Spleen (tissue), 11 donors: ENCODE measurements around the gene KRT222. TPM values are rescaled to one million over a fixed set of nuclear protein-coding genes. Genes with fewer than 3 reads are reported as not detected.

Experiments
- DNase-seq: peaks from one replicate; pipeline ENCODE4 v3.0.0-alpha.2; 2020
- H3K27ac ChIP-seq, 8 donors: fragments of 200-600 bp; sonication (generic) in 7 of 8; 1 replicate in 4 of 8; 2 replicates in 4 of 8; pipeline versions ENCODE4 v1.5.0 to v1.8.0; 2016 to 2021; ENCODE audit warnings: inconsistent platforms in 4 of 8, mild to moderate bottlenecking in 4 of 8, moderate library complexity in 1 of 8
- H3K27me3 ChIP-seq, 7 donors: fragments of 200-600 bp; sonication (generic) in 6 of 7; replicated peaks in 1 of 7; 1 replicate in 4 of 7; 2 replicates in 3 of 7; pipeline versions ENCODE4 v1.5.0 to v1.8.0; 2016 to 2021; ENCODE audit warnings: inconsistent platforms in 3 of 7, mild to moderate bottlenecking in 1 of 7
- H3K36me3 ChIP-seq, 6 donors: fragments of 200-600 bp; sonication (generic) in 5 of 6; 1 replicate in 4 of 6; 2 replicates in 2 of 6; pipeline versions ENCODE4 v1.5.0 to v1.8.0; 2016 to 2021; ENCODE audit warnings: inconsistent platforms in 2 of 6
- H3K4me1 ChIP-seq, 6 donors: fragments of 200-600 bp; sonication (generic) in 5 of 6; 1 replicate in 3 of 6; 2 replicates in 3 of 6; pipeline versions ENCODE4 v1.5.0 to v1.8.0; 2016 to 2021; ENCODE audit warnings: inconsistent platforms in 3 of 6
- H3K4me3 ChIP-seq, 8 donors: fragments of 200-600 bp; sonication (generic) in 7 of 8; 1 replicate in 4 of 8; 2 replicates in 4 of 8; pipeline versions ENCODE4 v1.5.0 to v1.8.0; 2016 to 2021; ENCODE audit warnings: inconsistent platforms in 4 of 8, mild to moderate bottlenecking in 4 of 8, moderate library complexity in 2 of 8
- H3K9me3 ChIP-seq, 8 donors: fragments of 200-600 bp; sonication (generic) in 7 of 8; 1 replicate in 4 of 8; 2 replicates in 4 of 8; pipeline versions ENCODE4 v1.5.0 to v1.8.0; 2016 to 2021; ENCODE audit warnings: inconsistent platforms in 4 of 8
- POLR2A ChIP-seq, 3 donors: fragments of 450-650 bp; IDR thresholded peaks; one replicate each; pipeline ENCODE4 v1.5.1; 2017; ENCODE audit warnings: antibody characterized with exemption in 3 of 3, mild to moderate bottlenecking in 1 of 3
- POLR2AphosphoS5 ChIP-seq, 3 donors: sonication (generic); formaldehyde crosslinking; IDR thresholded peaks; one replicate each; pipeline ENCODE4 v1.5.1; 2017; ENCODE audit warnings: antibody characterized with exemption in 3 of 3
- WGBS, 5 donors: extraction: QIAGEN DNeasy Blood & Tissue Kit in 3 of 5; methylation state at CpG; one replicate each; pipeline versions ENCODE4 v1.1.5 to v1.1.7; 2013 to 2018; 5-methylcytosine and 5-hydroxymethylcytosine counted together
- intact Hi-C: fragments of 100-400 bp; cut with DNase I; formaldehyde crosslinking; loops from one replicate; pipeline ENCODE4 v1.15.0; 2023; ENCODE audit warnings: low total_unique reads
- polyA plus RNA-seq, 3 donors: library from polyadenylated mRNA; stranded (reverse); fragments of 200-250 nt; gene quantifications; one replicate each; pipeline ENCODE4 v1.2.1, GENCODE V29; 2013
- total RNA-seq, 7 donors: library from RNA; depleted of rRNA in 3 of 7; stranded (reverse); fragments of >200 nt in 3 of 7; fragmentation: NEBNext Ultra II Directional in 4 of 7; extraction: Animal tissue kit (Norgen Biotek cat#: 25700) in 4 of 7; gene quantifications; one replicate each; pipeline versions ENCODE4 v1.1.0 to v1.2.1, GENCODE V29; 2016 to 2021
- TF ChIP-seq, protein P1 (sequence below), 11 experiments: fragments of 200-600 bp in 7 of 11; fragments of 450-650 bp in 4 of 11; sonication (generic) in 4 of 11; IDR thresholded peaks in 8 of 11; conservative IDR thresholded peaks in 3 of 11; 1 replicate in 7 of 11; 2 replicates in 4 of 11; pipeline versions ENCODE4 v1.4.0 to v1.8.0; 2016 to 2021; ENCODE audit warnings: antibody characterized with exemption in 11 of 11, inconsistent platforms in 4 of 11, mild to moderate bottlenecking in 1 of 11
- donor health status: healthy with polysubstance abuse.
- donor health status: DM: no; HTN: no; CAD: no; lungs with moderate emphysema.
- donor health status: DM: no; HTN: no; CAD: no.
- donor health status: Bipolar disorder and iron deficiency.
- donor health status: healthy.
- donor health status: DM: no; HTN: no; CAD: no.
- donor health status: DM: yes; HTN: yes; CAD: no.

The KRT222 gene
- total and polyA plus RNA-seq, 10 donors = 2.2 to 13.7 (median 4.6) TPM

DNA sequence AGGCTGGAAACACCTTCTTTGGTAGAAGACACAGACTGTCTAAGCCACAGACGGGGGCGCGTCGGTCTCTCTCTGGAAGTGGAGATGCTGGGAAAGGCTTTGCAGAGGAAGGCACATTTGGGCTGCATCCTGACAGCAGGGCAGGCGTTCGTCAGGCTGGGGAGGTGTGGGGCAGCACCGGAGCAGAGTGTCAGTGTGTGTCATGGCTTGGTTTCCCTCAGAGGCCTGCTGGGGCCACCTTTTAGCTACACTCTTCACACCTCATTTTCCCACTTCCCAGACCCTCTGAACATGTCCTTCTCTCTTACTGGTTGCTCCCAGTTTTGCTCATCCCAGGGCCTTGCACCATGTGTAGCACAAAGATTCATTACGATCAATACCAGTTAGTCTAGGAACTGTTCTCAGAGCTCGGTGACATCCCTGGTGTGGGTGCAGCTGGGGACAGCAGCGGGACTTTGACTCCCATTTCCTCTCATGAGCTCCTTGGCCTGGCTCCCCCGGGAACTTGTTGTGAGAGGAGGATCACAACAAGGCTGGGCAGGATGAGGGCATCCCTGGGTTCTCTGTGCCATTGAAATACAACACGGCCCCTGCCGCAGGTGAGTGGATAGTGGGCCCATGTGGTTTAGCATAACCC is 50.4 kb downstream of the KRT222 start:
- no peak for DNase-seq
- 73 to 80% (median 78%) methylated on average over 11 to 13 of the region's 13 CpGs for WGBS, 5 donors

GRCh38 chr17:40613467-40614154 is 51.4 kb downstream of the KRT222 start:
- no peak for DNase-seq
- Histone ChIP-seq H3K4me1 (peaks cover 7 to 83% (median 26%) of the 10 kb centered on the region in 6 donors), H3K27ac (peak overlapping the region in 7 of 8 donors; percentile 1 to 88 (median 57)), H3K4me3 (no peak overlapping the region), H3K9me3 (no peaks in the 10 kb centered on the region), H3K36me3 (no peaks in the 10 kb centered on the region), H3K27me3 (no peaks in the 10 kb centered on the region)
- intact Hi-C loops = no loop called here
- WGBS, 5 donors = 84 to 98% (median 93%) methylated on average over 5 of the region's 5 CpGs
- TF ChIP-seq POLR2AphosphoS5 (IDR thresholded peaks at IDR 0.05) (no peak), POLR2A (IDR thresholded peaks at IDR 0.05) (no peak)
- TF ChIP-seq, protein P1, sequence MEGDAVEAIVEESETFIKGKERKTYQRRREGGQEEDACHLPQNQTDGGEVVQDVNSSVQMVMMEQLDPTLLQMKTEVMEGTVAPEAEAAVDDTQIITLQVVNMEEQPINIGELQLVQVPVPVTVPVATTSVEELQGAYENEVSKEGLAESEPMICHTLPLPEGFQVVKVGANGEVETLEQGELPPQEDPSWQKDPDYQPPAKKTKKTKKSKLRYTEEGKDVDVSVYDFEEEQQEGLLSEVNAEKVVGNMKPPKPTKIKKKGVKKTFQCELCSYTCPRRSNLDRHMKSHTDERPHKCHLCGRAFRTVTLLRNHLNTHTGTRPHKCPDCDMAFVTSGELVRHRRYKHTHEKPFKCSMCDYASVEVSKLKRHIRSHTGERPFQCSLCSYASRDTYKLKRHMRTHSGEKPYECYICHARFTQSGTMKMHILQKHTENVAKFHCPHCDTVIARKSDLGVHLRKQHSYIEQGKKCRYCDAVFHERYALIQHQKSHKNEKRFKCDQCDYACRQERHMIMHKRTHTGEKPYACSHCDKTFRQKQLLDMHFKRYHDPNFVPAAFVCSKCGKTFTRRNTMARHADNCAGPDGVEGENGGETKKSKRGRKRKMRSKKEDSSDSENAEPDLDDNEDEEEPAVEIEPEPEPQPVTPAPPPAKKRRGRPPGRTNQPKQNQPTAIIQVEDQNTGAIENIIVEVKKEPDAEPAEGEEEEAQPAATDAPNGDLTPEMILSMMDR (IDR thresholded peaks at IDR 0.05 in 8 of 11, conservative IDR thresholded peaks at IDR 0.05 in 3 of 11) = no peak

More for the DNA sequence above, 50.4 kb downstream of the KRT222 start:
- Histone ChIP-seq H3K4me3 (peak overlapping the region in 1 of 8 donors; percentile 42), H3K4me1 (peaks cover 11 to 83% (median 31%) of the 10 kb centered on the region in 6 donors), H3K9me3 (no peaks in the 10 kb centered on the region), H3K27me3 (no peaks in the 10 kb centered on the region), H3K36me3 (no peaks in the 10 kb centered on the region), H3K27ac (peak overlapping the region in 7 of 8 donors; percentile 49 to 88 (median 70))
- TF ChIP-seq POLR2A (IDR thresholded peaks at IDR 0.05) = no peak
- no peak for TF ChIP-seq POLR2AphosphoS5 (IDR thresholded peaks at IDR 0.05)
- TF ChIP-seq, protein P1 (IDR thresholded peaks at IDR 0.05 in 8 of 11, conservative IDR thresholded peaks at IDR 0.05 in 3 of 11) = no peak
- intact Hi-C loops = no loop called here

- intact Hi-C loops = no loop called here
- H3K4me1 ChIP-seq = peaks cover 7 to 88% (median 32%) of the 10 kb centered on the region in 6 donors
- 72 to 85% (median 75%) methylated on average over 11 of the region's 11 CpGs for WGBS, 5 donors
- no peaks in the 10 kb centered on the region for H3K9me3 ChIP-seq
- no peak overlapping the region for H3K4me3 ChIP-seq
- TF ChIP-seq POLR2A (IDR thresholded peaks at IDR 0.05) (no peak), POLR2AphosphoS5 (IDR thresholded peaks at IDR 0.05) (peak in 1 of 3 donors; percentile 9)
- TF ChIP-seq, protein P1 (IDR thresholded peaks at IDR 0.05 in 8 of 11, conservative IDR thresholded peaks at IDR 0.05 in 3 of 11) = no peak
- peak overlapping the region in 6 of 8 donors; percentile 1 to 71 (median 52) for H3K27ac ChIP-seq
- DNase-seq = no peak
- no peaks in the 10 kb centered on the region for H3K27me3 ChIP-seq
- no peaks in the 10 kb centered on the region for H3K36me3 ChIP-seq
Measured at GRCh38 chr17:40612599-40613244, 52.3 kb downstream of the KRT222 start.
